ENCODE results near the gene TBCD.

The TBCD gene

DNA sequence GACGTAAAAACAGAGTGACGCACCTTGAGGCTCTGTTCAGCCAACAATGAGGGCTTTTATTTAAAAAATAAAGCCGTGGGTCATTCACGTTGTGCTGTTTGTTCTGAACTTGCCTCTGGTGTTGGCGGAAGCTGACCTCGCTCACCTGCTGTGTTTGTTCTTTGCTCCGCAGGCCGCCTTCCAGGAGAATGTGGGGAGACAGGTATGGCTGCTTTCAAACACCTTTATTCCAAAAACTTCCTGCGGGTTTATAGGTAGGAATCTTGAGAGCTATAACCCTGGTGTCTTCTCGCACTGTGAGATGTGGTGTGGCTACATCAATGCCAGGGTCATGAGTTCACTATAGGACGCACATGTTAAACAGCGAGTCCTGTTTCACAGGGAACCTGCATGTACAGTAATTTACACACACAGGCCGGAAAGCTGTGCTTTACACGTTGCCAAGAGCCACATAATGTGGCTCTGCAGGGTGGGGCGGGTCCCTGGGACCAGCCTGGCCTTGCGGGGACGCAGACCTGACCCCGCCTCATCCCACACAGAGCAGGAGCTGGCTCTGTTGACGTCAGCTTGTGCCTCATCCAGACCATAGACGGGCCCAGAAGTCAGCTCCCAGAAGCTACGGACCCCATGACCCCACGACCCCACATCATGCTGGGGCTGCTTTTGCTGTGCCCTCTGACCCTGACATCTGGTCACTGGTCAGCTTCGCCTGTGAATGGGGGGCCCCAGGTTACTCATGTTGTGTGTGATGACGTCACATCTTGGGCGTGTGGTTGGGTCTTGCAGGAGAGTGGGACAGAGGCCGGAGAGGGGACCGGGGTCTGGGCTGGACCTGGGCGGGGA, 137.9 kb downstream of the TBCD start:
- TF ChIP-seq, protein P1, sequence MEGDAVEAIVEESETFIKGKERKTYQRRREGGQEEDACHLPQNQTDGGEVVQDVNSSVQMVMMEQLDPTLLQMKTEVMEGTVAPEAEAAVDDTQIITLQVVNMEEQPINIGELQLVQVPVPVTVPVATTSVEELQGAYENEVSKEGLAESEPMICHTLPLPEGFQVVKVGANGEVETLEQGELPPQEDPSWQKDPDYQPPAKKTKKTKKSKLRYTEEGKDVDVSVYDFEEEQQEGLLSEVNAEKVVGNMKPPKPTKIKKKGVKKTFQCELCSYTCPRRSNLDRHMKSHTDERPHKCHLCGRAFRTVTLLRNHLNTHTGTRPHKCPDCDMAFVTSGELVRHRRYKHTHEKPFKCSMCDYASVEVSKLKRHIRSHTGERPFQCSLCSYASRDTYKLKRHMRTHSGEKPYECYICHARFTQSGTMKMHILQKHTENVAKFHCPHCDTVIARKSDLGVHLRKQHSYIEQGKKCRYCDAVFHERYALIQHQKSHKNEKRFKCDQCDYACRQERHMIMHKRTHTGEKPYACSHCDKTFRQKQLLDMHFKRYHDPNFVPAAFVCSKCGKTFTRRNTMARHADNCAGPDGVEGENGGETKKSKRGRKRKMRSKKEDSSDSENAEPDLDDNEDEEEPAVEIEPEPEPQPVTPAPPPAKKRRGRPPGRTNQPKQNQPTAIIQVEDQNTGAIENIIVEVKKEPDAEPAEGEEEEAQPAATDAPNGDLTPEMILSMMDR (IDR thresholded peaks at IDR 0.05; ENCODE audit: insufficient read depth, low read depth, low read length, missing control alignments), result no peak
- peak; percentile 65 for DNase-seq (ENCODE audit: low read depth)

DNA sequence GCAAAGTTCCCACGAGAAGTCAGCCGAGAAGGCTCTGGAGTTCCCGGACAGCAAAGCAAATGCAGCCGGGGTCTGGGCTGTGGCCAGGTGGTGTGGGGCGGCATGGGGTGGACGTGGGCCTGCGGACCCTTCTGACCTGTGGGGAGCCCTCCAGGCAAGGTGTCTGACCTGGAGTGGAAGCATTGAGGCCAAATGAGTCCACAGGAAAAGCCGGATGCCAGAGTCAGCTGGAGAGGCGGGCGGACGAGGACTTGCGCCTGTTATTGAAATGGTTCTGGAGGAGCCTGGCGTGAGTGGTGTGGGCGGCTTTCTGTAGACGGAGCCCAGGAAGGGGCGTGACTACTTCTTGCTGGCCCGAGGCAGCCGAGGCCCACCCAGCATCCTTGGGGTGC, 138.5 kb downstream of the TBCD start:
- DNase-seq (ENCODE audit: low read depth), result no peak
- TF ChIP-seq, protein P1 (IDR thresholded peaks at IDR 0.05; ENCODE audit: insufficient read depth, low read depth, low read length, missing control alignments), result no peak
- H3K4me3 ChIP-seq (ENCODE audit: low read length), result no peak overlapping the region

More for the DNA sequence above, 137.9 kb downstream of the TBCD start:
- H3K4me3 ChIP-seq (ENCODE audit: low read length), result no peak overlapping the region

DNA sequence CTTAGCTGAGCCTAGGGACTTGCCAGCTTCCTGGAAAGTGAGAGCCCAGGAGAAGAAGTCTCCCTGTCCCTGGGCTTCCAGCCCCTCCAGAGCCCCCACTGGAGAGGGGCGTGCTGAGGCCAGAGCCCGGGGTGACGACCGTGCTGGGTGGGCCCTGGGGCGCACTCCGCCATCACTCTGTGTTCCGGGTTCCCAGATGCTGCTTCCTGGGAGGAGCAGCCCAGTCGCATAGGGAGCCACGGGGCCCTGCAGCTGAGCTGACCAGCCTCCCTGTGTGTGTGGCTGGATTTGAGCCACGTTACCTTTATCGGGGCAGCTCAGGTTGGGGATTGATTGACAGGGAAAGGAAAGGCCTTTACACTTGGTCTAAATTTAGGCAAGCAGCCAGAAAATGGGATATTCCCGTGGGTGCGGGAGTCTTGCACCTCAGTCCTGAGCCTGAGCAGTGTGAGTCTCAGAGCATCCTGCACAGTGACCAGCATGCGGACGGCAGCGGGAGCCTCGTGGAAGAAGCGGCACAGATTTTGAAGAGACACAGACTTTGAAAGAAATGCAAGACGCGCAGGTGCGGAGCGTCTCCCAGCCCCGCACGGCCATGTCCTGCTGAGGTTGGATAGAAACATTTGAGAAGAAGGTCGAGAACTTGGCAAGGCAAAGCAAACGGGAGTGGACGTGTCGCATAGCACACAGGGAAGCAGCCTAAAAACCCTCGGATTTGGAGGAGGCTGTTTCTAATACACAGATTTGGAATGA, 139.2 kb downstream of the TBCD start:
- H3K4me3 ChIP-seq (ENCODE audit: low read length), result no peak overlapping the region
- TF ChIP-seq, protein P1 (IDR thresholded peaks at IDR 0.05; ENCODE audit: insufficient read depth, low read depth, low read length, missing control alignments), result no peak
- DNase-seq (ENCODE audit: low read depth), result no peak

DNA sequence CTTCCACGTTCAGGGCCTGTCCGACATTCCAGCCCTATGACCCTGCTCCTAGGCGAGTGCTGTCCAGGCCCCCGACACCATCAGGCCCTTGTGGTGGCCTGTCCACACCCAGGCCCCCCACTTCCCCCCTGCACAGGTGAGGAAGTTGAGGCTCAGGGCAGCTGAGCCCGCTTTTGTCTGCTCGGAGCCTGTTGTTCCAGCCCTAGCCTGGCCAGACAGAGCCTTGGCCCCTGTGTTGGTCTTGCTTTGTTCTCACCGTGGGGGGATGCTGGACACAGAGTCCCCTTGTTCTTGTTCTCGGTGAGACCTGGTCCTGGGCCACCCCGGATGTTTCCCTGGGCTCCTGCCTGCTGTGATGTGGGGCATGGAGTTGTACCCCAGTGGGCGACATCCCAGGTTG, 140.0 kb downstream of the TBCD start:
- no peak for DNase-seq (ENCODE audit: low read depth)
- no peak overlapping the region for H3K4me3 ChIP-seq (ENCODE audit: low read length)
- TF ChIP-seq, protein P1 (IDR thresholded peaks at IDR 0.05; ENCODE audit: insufficient read depth, low read depth, low read length, missing control alignments), result no peak

DNA sequence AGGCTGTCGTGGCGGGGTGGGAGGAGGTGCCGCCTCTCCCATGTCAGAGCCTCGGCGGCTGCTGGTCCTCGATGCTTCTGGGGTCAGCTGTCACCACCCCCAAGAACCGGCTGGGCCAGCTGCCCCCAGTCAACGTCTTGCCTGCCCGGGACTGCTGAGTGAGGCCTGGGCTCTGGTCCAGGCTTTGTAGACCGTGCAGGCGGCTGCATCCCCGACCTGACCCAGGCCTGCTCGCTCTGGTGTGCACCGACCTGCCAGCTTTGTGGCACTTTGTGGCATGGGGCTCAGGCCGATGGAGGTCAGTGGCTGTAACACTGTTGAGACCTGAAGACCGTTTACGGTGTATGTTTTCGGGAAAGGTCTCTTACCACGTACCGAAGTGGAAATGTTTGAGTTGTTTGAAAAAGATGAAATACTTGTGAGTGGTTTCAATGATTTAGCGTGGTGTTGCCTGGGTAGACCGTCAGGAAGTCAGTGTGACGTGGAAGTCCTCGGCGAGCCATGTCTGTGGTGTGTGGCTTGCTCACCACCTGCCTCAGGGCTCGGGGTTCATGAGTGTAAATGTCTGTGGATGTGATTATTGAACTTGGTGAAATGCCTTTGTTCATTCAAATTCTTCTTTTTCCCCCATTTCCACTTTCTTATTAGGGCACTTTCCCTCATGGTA, 141.2 kb downstream of the TBCD start:
- TF ChIP-seq, protein P1 (IDR thresholded peaks at IDR 0.05; ENCODE audit: insufficient read depth, low read depth, low read length, missing control alignments), result no peak
- no peak for DNase-seq (ENCODE audit: low read depth)
- H3K4me3 ChIP-seq (ENCODE audit: low read length), result no peak overlapping the region

DNA sequence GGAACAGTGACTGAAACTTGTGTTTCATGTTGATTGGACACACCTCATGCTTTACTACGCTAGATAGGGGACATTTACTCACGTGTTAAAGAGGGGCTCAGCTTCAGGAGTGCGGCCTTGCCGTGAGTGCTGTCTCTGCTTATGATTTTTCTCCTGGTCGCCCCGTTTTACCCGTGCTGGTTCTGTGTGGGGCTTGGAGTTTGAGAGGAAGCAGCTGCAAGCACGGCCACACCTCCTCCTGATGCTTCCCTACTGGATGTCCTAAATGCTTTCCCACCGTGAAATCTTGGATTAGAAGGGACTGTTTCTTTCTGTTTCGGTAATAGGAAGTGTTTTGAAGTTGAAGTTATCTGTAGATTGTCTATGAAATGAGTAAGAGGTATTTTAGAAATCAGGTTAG, 141.9 kb downstream of the TBCD start:
- no peak overlapping the region for H3K4me3 ChIP-seq (ENCODE audit: low read length)
- TF ChIP-seq, protein P1 (IDR thresholded peaks at IDR 0.05; ENCODE audit: insufficient read depth, low read depth, low read length, missing control alignments), result no peak
- no peak for DNase-seq (ENCODE audit: low read depth)

Data from epithelial cell of esophagus (primary cell).